ENCODE data around the gene RBAK.
"Not testable (repeated sequence)": the region's sequence is repeated elsewhere in the genome, so short reads cannot be mapped to it uniquely, and the experiment has no call there.

DNA sequence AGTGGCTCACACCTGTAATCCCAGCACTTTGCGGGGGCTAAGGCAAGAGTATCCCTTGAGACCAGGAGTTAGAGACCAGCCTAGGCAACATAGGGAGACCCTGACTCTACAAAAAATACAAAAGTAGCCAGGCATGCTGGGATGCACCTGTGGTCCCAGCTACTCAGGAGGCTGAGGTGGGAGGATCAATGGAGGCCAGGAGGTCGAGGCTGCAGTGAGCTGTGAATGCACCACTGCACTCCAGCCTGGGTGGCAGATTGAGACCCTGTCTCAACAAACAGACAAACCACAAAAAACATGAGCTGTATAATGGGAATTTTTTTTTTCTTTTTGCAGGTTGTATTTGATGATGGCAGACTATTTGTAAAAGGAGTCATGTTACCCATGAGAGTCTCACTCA lies 1.5 kb downstream of the RBAK start:
- TF ChIP-seq, protein P1, sequence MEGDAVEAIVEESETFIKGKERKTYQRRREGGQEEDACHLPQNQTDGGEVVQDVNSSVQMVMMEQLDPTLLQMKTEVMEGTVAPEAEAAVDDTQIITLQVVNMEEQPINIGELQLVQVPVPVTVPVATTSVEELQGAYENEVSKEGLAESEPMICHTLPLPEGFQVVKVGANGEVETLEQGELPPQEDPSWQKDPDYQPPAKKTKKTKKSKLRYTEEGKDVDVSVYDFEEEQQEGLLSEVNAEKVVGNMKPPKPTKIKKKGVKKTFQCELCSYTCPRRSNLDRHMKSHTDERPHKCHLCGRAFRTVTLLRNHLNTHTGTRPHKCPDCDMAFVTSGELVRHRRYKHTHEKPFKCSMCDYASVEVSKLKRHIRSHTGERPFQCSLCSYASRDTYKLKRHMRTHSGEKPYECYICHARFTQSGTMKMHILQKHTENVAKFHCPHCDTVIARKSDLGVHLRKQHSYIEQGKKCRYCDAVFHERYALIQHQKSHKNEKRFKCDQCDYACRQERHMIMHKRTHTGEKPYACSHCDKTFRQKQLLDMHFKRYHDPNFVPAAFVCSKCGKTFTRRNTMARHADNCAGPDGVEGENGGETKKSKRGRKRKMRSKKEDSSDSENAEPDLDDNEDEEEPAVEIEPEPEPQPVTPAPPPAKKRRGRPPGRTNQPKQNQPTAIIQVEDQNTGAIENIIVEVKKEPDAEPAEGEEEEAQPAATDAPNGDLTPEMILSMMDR (IDR thresholded peaks at IDR 0.05), result not testable (repeated sequence)
- not testable (repeated sequence) for TF ChIP-seq POLR2A (IDR thresholded peaks at IDR 0.05)
